ENCODE measurements around the gene SH2D6.
"Not testable (repeated sequence)": the region's sequence is repeated elsewhere in the genome, so short reads cannot be mapped to it uniquely, and the experiment has no call there.

SH2D6 gene

GRCh38 chr2:85422072-85422457 lies 3.6 kb downstream of the SH2D6 start:
- no peak for DNase-seq

DNA sequence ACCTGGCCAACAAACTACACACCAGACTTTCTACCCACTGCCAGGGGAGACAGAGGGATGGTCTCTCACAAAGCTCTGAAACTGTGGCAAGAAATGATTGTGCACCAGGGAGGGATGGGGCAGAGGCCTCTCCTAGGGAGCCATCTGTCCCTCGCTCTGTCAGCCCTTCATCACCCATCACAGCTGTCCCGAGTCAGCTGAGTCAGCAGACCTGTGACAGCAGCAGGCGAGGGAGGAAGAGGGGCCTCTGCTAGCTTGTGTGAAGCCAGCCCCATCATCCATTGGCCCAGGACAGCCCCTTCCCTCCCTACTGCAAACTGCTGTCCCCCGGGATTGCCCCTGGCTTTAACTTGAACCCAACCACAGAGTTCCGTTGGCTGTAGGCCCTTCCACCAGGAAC lies 5.0 kb downstream of the SH2D6 start:
- DNase-seq, result no peak

- no peak for DNase-seq
Observed at GRCh38 chr2:85425588-85425987, 7.1 kb downstream of the SH2D6 start.

DNA sequence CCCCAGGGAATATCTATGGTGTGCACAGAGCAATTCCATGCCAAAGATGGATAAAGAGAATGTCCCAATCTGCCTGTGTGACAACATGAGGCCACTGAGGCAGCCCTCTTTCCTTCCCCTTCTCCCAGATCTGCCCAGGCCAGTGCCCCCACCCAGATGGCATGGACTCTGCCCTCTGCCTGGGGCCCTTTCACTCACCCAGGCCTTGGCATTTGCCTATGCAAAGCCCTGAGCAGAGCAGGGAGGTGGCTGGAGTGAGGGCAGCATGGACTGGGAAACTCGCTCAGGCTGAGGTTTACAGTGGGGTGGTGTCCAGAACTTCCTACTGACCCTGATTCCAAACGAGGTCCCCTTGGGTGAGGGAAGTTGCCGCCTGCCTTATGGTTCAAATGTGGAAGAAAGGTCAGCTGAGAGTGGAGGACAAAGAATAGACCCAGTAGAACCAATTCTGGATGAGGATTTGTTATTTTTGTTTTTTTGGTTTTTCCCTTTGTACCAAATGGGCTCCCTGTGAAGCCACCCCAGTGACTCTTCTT lies 8.9 kb downstream of the SH2D6 start:
- DNase-seq, result no peak

DNA sequence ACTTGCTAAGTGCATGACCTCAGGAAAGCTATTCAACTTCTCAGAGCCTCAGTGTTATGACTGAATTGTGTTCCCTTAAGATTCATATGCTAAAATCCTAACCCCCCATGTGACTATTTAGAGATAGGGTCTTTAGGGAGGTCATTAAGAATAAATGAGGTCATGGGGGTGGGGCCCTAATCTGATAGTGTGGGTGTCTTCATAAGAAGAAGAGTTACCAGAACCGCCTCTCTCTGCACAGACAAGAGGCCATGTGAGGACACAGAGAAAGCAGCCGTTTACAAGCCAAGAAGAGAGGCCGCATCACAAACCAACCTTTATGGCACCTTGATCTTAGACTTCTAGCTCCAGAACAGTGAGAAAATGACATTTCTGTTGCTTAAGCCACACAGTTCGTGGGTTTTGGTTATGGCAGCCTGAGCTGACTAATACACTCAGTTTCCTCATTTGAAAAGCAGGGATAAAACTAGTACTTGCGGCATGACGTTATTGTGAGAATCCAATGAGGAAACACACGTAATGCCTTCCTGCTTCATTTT lies 9.9 kb downstream of the SH2D6 start:
- DNase-seq, result no peak

- no peak for DNase-seq
Observed at GRCh38 chr2:85429213-85429923, 10.9 kb downstream of the SH2D6 start.

- DNase-seq, result no peak
Observed at GRCh38 chr2:85429924-85430289, 11.4 kb downstream of the SH2D6 start.

DNA sequence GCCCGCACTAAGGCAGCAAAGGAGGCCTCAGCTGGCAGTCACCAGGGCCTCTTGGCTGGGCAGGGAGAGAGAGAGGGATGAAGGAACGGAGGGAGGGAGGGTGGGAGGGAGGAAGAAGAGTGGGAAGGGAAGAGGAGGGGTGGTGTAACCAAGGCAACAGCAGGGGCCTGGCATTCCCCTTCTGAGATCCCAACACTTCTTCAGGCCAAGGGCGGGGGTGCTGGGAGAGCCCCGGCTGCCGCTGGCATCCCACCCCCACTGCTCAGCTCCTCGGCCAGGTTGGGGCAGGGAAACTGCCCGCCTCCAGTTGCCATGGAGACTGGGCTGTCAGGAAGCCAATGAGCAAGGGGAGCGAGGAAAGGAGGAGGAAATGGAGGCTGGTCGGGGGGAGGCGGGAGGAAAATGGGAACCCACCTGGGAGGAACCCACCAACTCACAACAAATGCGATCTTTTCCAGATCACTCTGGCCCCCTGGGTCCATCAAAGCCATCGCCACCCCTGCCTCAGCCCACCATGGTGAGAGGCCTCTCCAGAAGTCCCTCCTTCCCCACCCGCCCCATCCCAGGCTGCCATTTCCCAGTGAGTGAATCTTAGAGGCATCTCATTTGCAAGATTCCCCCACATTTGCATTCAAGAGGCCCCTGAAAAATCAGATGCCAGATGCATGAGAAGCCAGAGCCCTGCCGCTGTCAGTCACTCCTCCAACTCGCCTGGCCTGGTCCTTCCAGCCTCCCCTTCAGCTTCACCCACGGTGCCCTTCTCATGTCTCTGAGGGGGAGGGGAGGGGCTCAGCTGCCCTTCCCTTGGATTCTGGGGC lies 12.4 kb downstream of the SH2D6 start:
- DNase-seq, result no peak

DNA sequence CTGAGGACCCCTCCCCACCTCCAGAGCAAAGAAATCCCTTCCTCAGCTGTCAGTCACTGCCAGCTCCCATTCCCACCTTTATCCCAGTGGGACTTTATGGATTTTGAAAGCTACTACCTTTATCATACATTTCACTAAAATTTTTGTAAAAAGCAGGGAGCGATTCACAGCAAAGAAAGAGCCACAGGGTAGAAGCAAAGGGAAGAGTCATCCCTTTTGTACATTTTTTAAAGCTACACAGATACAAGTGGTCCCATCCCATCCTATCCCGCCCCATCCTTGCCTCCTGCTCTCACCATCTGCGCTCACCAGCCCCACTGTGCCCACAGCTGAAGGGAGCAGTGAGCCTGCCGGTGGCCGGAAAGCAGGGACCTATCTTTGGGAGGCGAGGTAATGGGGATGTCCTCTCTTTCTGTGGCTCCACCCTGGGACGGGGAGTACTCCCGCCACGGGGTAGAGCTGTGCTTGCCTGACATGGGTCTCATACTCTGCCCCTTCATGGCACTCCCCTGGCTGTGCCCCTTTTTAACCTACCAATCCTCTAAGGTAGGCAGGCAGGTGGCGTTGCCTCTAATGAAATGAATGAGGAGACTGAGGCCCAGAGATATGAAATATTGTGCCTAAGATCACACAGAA lies 13.2 kb downstream of the SH2D6 start:
- DNase-seq, result no peak

- DNase-seq, result peak; percentile 53
Observed at GRCh38 chr2:85433511-85434089, 15.1 kb downstream of the SH2D6 start.

DNA sequence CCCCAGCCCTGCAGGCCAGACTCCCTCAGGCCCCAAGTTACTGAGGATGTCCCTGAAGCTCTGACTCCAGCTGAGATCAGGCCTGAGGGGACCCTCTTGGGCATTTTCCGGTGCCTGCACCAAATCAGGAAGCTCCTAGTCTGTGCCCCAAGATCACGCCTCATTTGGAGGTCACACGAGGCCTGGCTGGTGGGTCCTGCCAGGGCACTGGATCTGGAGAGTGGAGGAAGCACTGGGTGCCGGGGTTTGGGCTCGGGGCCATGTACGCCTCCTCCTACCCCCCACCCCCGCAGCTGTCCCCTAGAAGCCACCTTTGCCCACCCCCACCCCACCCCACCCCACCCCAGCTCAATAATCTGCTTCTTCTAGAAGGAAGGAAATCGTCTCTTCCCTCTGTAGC lies 16.2 kb downstream of the SH2D6 start:
- no peak for DNase-seq

GRCh38 chr2:85435220-85435958 lies 16.9 kb downstream of the SH2D6 start:
- DNase-seq, result no peak

GRCh38 chr2:85435981-85436835 lies 17.7 kb downstream of the SH2D6 start:
- no peak for DNase-seq

- no peak for DNase-seq
Observed at GRCh38 chr2:85436836-85437487, 18.4 kb downstream of the SH2D6 start.

DNA sequence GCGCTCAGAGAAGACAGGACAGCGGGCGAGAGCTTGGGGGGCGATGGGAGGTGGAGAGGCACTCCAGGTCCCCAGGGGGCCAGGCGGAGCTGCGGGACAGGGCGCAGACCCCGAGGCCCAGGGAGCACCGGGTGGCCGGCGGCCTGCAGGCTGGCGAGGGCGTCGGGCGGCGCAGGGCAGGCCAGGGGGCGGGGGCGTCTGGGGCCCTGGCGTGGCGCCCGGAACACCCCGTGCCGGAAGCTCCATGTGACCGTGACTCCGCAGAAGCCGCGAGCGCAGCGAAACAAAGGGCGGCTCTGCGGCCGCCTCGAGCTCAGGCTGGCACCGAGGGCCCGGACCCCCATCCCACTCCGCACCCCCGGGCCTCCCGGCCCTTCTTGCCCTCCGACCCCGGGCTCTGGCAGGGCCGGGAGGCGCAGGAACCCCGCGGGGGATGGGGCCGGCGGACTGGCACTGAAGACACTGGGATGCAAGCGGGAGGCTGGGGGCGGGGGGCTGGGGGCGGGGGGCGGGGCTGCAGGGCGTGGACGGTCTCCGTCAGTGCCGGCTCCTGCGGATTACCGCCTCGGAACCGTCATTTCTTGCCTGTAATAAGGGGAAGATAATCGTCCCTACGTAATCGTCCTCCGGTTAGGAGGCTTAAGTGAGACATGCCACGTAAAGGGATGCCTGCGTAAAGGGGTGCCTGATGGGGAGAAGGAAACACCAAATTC lies 19.1 kb downstream of the SH2D6 start:
- DNase-seq, result peak; percentile 78

- no peak for DNase-seq
Observed at GRCh38 chr2:85438201-85439024, 19.9 kb downstream of the SH2D6 start.

GRCh38 chr2:85439025-85439472 lies 20.5 kb downstream of the SH2D6 start:
- DNase-seq, result no peak

DNA sequence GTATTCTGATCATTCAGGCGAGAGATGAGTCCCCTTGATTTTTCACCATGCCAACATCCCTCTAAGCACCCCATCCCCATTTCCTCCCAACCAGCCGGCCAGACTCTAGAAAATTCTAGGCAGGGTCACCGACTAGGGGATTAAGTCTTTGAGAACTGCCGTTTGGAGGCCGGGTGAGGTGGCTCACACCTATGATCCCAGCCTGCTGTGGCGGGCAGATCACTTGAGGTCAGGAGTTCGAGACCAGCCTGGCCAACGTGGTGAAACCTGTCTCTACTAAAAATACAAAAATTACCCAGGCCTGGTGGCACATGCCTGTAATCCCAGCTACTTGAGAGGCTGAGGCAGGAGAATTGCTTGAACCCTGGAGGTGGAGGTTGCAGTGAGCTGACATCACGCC lies 21.1 kb downstream of the SH2D6 start:
- DNase-seq, result not testable (repeated sequence)

GRCh38 chr2:85439986-85440385 lies 21.5 kb downstream of the SH2D6 start:
- DNase-seq, result no peak

All from fibroblast of skin of back (primary cell).